Endothelial cell of umbilical vein (primary cell): ENCODE data around the gene SDC1. TPM values are rescaled to one million over a fixed set of nuclear protein-coding genes. Genes with fewer than 3 reads are reported as not detected.

Experiments
- BruUV-seq: library from RNA; stranded (reverse); fragments of 400-500 nt; replicated peaks from 2 replicates; lab custom pipeline; 2021; lab: Mats Ljungman, UMichigan
- CTCF ChIA-PET: fragments of 300-600, 350-600 bp; sonication (Branson Sonifier 250); formaldehyde crosslinking; loops from one replicate; lab custom pipeline; 2021; ENCODE audit warnings: antibody characterized with exemption, inconsistent platforms; lab: Charles Lee
- POLR2A ChIA-PET: fragments of 300-600, 350-600 bp; sonication (Branson Sonifier 250); formaldehyde crosslinking; loops from one replicate; lab custom pipeline; 2021; ENCODE audit warnings: antibody characterized with exemption, inconsistent platforms; lab: Charles Lee
- DNase-seq: peaks from one replicate; pipeline ENCODE4 v3.0.0-alpha.2; 2011; ENCODE audit warnings: low read depth, low spot score
- FAIRE-seq: peaks from 2 replicates; lab custom pipeline; 2011; peaks lifted over from hg19 to GRCh38; lab: Jason Lieb, UNC
- H2AFZ ChIP-seq: 2 replicates; pipeline ENCODE4 v1.6.0; 2012; ENCODE audit warnings: low read depth, low read length, control low read depth, inconsistent platforms
- H3K27ac ChIP-seq: 2 replicates; pipeline ENCODE4 v1.5.1; 2011; ENCODE audit warnings: low read depth, mild to moderate bottlenecking, control low read depth, low read length, moderate library complexity; ENCODE audit not compliant: insufficient read depth
- H3K27me3 ChIP-seq, 2 experiments: 2 replicates each; pipeline versions ENCODE4 v1.6.0 to v1.6.1; 2011; ENCODE audit warnings: low read length in 2 of 2, mixed read lengths in 1 of 2; ENCODE audit not compliant: control insufficient read depth in 2 of 2, insufficient read depth in 2 of 2
- H3K36me3 ChIP-seq, 2 experiments: 2 replicates in 1 of 2; 3 replicates in 1 of 2; pipeline ENCODE4 v1.5.1; 2011; ENCODE audit warnings: low read length in 2 of 2, mild to moderate bottlenecking in 1 of 2, moderate library complexity in 1 of 2; ENCODE audit not compliant: control insufficient read depth in 2 of 2, insufficient read depth in 2 of 2; ENCODE audit errors: extremely low read depth in 1 of 2
- H3K4me1 ChIP-seq: 3 replicates; pipeline ENCODE4 v1.5.1; 2011; ENCODE audit warnings: mild to moderate bottlenecking, low read length; ENCODE audit not compliant: control insufficient read depth, insufficient read depth; ENCODE audit errors: extremely low read depth
- H3K4me2 ChIP-seq: 2 replicates; pipeline ENCODE4 v1.6.1; 2011; ENCODE audit warnings: low read length, control low read depth, mixed read lengths; ENCODE audit not compliant: insufficient read depth
- H3K4me3 ChIP-seq, 3 experiments: fragments of 200-600 bp in 1 of 3; sonication (generic), shearing (Covaris generic) in 1 of 3; replicated peaks in 1 of 3; 2 replicates each; pipeline ENCODE4 v1.5.1; 2011 to 2016; ENCODE audit warnings: control low read depth in 3 of 3, low read length in 3 of 3, mild to moderate bottlenecking in 2 of 3, inconsistent platforms in 1 of 3, low read depth in 1 of 3, moderate library complexity in 1 of 3; ENCODE audit not compliant: insufficient read depth in 1 of 3
- H3K79me2 ChIP-seq: 2 replicates; pipeline ENCODE4 v1.6.0; 2012; ENCODE audit warnings: low read length, inconsistent platforms; ENCODE audit not compliant: control insufficient read depth, insufficient read depth
- H3K9ac ChIP-seq: replicated peaks from 2 replicates; pipeline ENCODE3; 2011; ENCODE audit warnings: low read length, control low read depth; ENCODE audit not compliant: insufficient read depth; ENCODE audit errors: extremely low read depth
- H3K9me1 ChIP-seq: replicated peaks from 3 replicates; pipeline ENCODE4 v1.6.0; 2011; ENCODE audit warnings: mild to moderate bottlenecking, low read length; ENCODE audit not compliant: control insufficient read depth, insufficient read depth; ENCODE audit errors: extremely low read depth
- H3K9me3 ChIP-seq: replicated peaks from 2 replicates; pipeline ENCODE4 v1.5.1; 2012; ENCODE audit warnings: low read length, inconsistent platforms; ENCODE audit not compliant: control insufficient read depth, insufficient read depth
- H4K20me1 ChIP-seq: replicated peaks from 2 replicates; pipeline ENCODE3; 2011; ENCODE audit warnings: mild to moderate bottlenecking, low read length; ENCODE audit not compliant: control insufficient read depth, insufficient read depth; ENCODE audit errors: extremely low read depth
- CTCF ChIP-seq, 2 donors: IDR thresholded peaks; 1 replicate in 1 of 2; 2 replicates in 1 of 2; pipeline ENCODE4 v1.5.1; 2011; ENCODE audit warnings: low read length in 2 of 2, mild to moderate bottlenecking in 2 of 2, moderate library complexity in 2 of 2, control low read depth in 1 of 2, inconsistent platforms in 1 of 2, low read depth in 1 of 2; ENCODE audit not compliant: insufficient read depth in 1 of 2; ENCODE audit errors: extremely low read depth in 1 of 2
- EZH2 ChIP-seq: IDR thresholded peaks from 2 replicates; pipeline ENCODE4 v1.6.1; 2012; ENCODE audit warnings: borderline replicate concordance, low read depth, mild to moderate bottlenecking, moderate library complexity, low read length, inconsistent platforms; ENCODE audit not compliant: severe bottlenecking
- FOS ChIP-seq: IDR thresholded peaks from 2 replicates; pipeline ENCODE4 v1.6.1; 2011; ENCODE audit warnings: mild to moderate bottlenecking, low read length, moderate library complexity, borderline replicate concordance; ENCODE audit not compliant: insufficient read depth
- GATA2 ChIP-seq: IDR thresholded peaks from 2 replicates; pipeline ENCODE4 v1.7.0; 2011; ENCODE audit warnings: low read depth, mild to moderate bottlenecking, moderate library complexity, mixed read lengths, low read length; ENCODE audit not compliant: insufficient read length, insufficient read depth
- JUN ChIP-seq: IDR thresholded peaks from 2 replicates; pipeline ENCODE4 v1.6.1; 2011; ENCODE audit warnings: borderline replicate concordance, low read depth; ENCODE audit not compliant: insufficient read length, insufficient read depth
- MAX ChIP-seq: IDR thresholded peaks from 2 replicates; pipeline ENCODE4 v1.6.1; 2011; ENCODE audit not compliant: insufficient read depth, insufficient read length
- MYC ChIP-seq: IDR thresholded peaks from one replicate; pipeline ENCODE4 v1.6.1; 2011; ENCODE audit warnings: mild to moderate bottlenecking, low read depth, low read length
- POLR2A ChIP-seq: IDR thresholded peaks from 2 replicates; pipeline ENCODE4 v1.6.1; 2012; ENCODE audit warnings: low read depth, mild to moderate bottlenecking, control low read depth, low read length
- POLR2AphosphoS5 ChIP-seq: IDR thresholded peaks from 2 replicates; pipeline ENCODE4 v1.6.1; 2012; ENCODE audit warnings: low read depth, mild to moderate bottlenecking, control low read depth, low read length, moderate library complexity; ENCODE audit not compliant: insufficient read depth
- dilution Hi-C: fragments of 300-500 bp; cut with MboI; formaldehyde crosslinking; loops from one replicate; pipeline ENCODE4 v1.15.0; 2019; ENCODE audit warnings: low sequenced_read_pairs; ENCODE audit not compliant: extremely low pct_ligation_motif_present
- intact Hi-C: fragments of 100-400 bp; cut with micrococcal nuclease; formaldehyde crosslinking; loops from one replicate; pipeline ENCODE4 v1.10.0; 2022
- polyA plus RNA-seq, 4 experiments: library from polyadenylated mRNA; depleted of rRNA in 3 of 4; stranded (reverse) in 3 of 4; unstranded in 1 of 4; fragments of >200 nt; gene quantifications; 2 replicates each; pipeline versions ENCODE4 v1.2.1 to v1.2.3, GENCODE V29; 2011 to 2012; ENCODE audit warnings: missing spikeins in 1 of 4
- total RNA-seq: library from RNA; stranded (reverse); gene quantifications from 2 replicates; pipeline ENCODE4 v1.2.3, GENCODE V29; 2021

Gene SDC1
- total and polyA plus RNA-seq, 2 donors (not counting 3 experiments of a cell fraction or from before 2014, with no cell fraction given): 3.2 to 4.0 TPM

- TF ChIP-seq EZH2 (no peak), JUN (no peak), POLR2A (no peak), MAX (no peak), CTCF (IDR thresholded peaks at IDR 0.05; ENCODE audit: extremely low read depth in 1 of 2, insufficient read depth in 1 of 2, low read depth in 1 of 2, low read length in 2 of 2) (no peak), FOS (no peak), GATA2 (no peak), POLR2AphosphoS5 (no peak), MYC (no peak)
- Histone ChIP-seq H3K9me1 (no peaks in the 10 kb centered on the region), H3K36me3 (no peaks in the 10 kb centered on the region), H2AFZ (no peak overlapping the region), H3K79me2 (no peaks in the 10 kb centered on the region), H3K4me1 (no peaks in the 10 kb centered on the region), H3K27me3 (no peaks in the 10 kb centered on the region), H3K9me3 (no peaks in the 10 kb centered on the region), H3K4me3 (no peak overlapping the region), H3K9ac (no peak overlapping the region), H3K27ac (no peak overlapping the region), H4K20me1 (no peaks in the 10 kb centered on the region), H3K4me2 (no peak overlapping the region)
- dilution Hi-C loops: no loop called here
- intact Hi-C loops: no loop called here
- no TSS peak for BruUV-seq
- FAIRE-seq: no peak
- ChIA-PET CTCF (no interaction called here), POLR2A (no interaction called here)
- no peak for DNase-seq
Observed at GRCh38 chr2:20182241-20182931, 42.5 kb downstream of the SDC1 start.
